Ectodermal cell (in vitro differentiated cells): Measurements from ENCODE around the gene MYL3.

ENCODE experiments used
- H3K27ac ChIP-seq: 2 replicates; pipeline ENCODE4 v1.7.0; 2013; ENCODE audit warnings: mild to moderate bottlenecking, low read depth, low read length; ENCODE audit not compliant: insufficient read depth, poor library complexity, severe bottlenecking
- H3K27me3 ChIP-seq: 2 replicates; pipeline ENCODE4 v1.7.0; 2013; ENCODE audit warnings: mild to moderate bottlenecking, low read length; ENCODE audit not compliant: insufficient read depth, control insufficient read depth, poor library complexity, severe bottlenecking
- H3K36me3 ChIP-seq: one replicate; pipeline ENCODE4 v1.7.0; 2013; ENCODE audit warnings: low read length; ENCODE audit not compliant: control insufficient read depth, insufficient read depth
- H3K4me1 ChIP-seq: one replicate; pipeline ENCODE4 v1.7.0; 2013; ENCODE audit warnings: low read length; ENCODE audit not compliant: control insufficient read depth, insufficient read depth
- H3K4me3 ChIP-seq: 2 replicates; pipeline ENCODE4 v1.7.0; 2013; ENCODE audit warnings: low read depth, low read length, control low read depth; ENCODE audit not compliant: insufficient read depth
- H3K9me3 ChIP-seq: 2 replicates; pipeline ENCODE4 v1.7.0; 2013; ENCODE audit warnings: mild to moderate bottlenecking, low read length, moderate library complexity; ENCODE audit not compliant: control insufficient read depth
- WGBS, 2 experiments: methylation state at CpG; one replicate each; pipeline ENCODE4 v1.1.7; 2013; ENCODE audit warnings: missing lambda C conversion rate in 2 of 2; 5-methylcytosine and 5-hydroxymethylcytosine counted together

The MYL3 gene

GRCh38 chr3:46857485-46858341 lies 5.5 kb downstream of the MYL3 start:
- 77 to 83% methylated on average over 10 of the region's 10 CpGs for WGBS, 2 experiments
- H3K4me1 ChIP-seq: peaks cover 5% of the 10 kb centered on the region
- no peaks in the 10 kb centered on the region for H3K36me3 ChIP-seq
- H3K27ac ChIP-seq: no peak overlapping the region
- H3K27me3 ChIP-seq: no peaks in the 10 kb centered on the region
- no peaks in the 10 kb centered on the region for H3K9me3 ChIP-seq
- no peak overlapping the region for H3K4me3 ChIP-seq

GRCh38 chr3:46856576-46857471 lies 6.4 kb downstream of the MYL3 start:
- no peak overlapping the region for H3K4me3 ChIP-seq
- no peak overlapping the region for H3K27ac ChIP-seq
- H3K4me1 ChIP-seq: peaks cover 5% of the 10 kb centered on the region
- H3K36me3 ChIP-seq: no peaks in the 10 kb centered on the region
- H3K27me3 ChIP-seq: no peaks in the 10 kb centered on the region
- no peaks in the 10 kb centered on the region for H3K9me3 ChIP-seq
- 89% methylated on average over 17 of the region's 17 CpGs for WGBS, 2 experiments

GRCh38 chr3:46854555-46854991 lies 8.7 kb downstream of the MYL3 start:
- H3K4me3 ChIP-seq: no peak overlapping the region
- H3K4me1 ChIP-seq: peaks cover 5% of the 10 kb centered on the region
- no peak overlapping the region for H3K27ac ChIP-seq
- H3K36me3 ChIP-seq: no peaks in the 10 kb centered on the region
- no peaks in the 10 kb centered on the region for H3K9me3 ChIP-seq
- H3K27me3 ChIP-seq: no peaks in the 10 kb centered on the region
- 85 to 87% methylated on average over 5 of the region's 5 CpGs for WGBS, 2 experiments

GRCh38 chr3:46853441-46854415 lies 9.5 kb downstream of the MYL3 start:
- Histone ChIP-seq H3K27me3 (no peaks in the 10 kb centered on the region), H3K36me3 (no peaks in the 10 kb centered on the region), H3K4me1 (peaks cover 10% of the 10 kb centered on the region), H3K4me3 (no peak overlapping the region), H3K9me3 (no peaks in the 10 kb centered on the region), H3K27ac (no peak overlapping the region)
- 91% methylated on average over 15 of the region's 15 CpGs for WGBS, 2 experiments

- no peaks in the 10 kb centered on the region for H3K36me3 ChIP-seq
- 88 to 92% methylated on average over 2 of the region's 2 CpGs for WGBS, 2 experiments
- H3K9me3 ChIP-seq: no peaks in the 10 kb centered on the region
- H3K4me3 ChIP-seq: no peak overlapping the region
- H3K4me1 ChIP-seq: peaks cover 9% of the 10 kb centered on the region
- no peaks in the 10 kb centered on the region for H3K27me3 ChIP-seq
- H3K27ac ChIP-seq: no peak overlapping the region
Measured at GRCh38 chr3:46852839-46853355, 10.3 kb downstream of the MYL3 start.

GRCh38 chr3:46852334-46852720 lies 10.9 kb downstream of the MYL3 start:
- H3K27me3 ChIP-seq: no peaks in the 10 kb centered on the region
- no peak overlapping the region for H3K27ac ChIP-seq
- no peaks in the 10 kb centered on the region for H3K36me3 ChIP-seq
- peaks cover 9% of the 10 kb centered on the region for H3K4me1 ChIP-seq
- 94 to 96% methylated on average over 9 of the region's 9 CpGs for WGBS, 2 experiments
- H3K9me3 ChIP-seq: no peaks in the 10 kb centered on the region
- no peak overlapping the region for H3K4me3 ChIP-seq

GRCh38 chr3:46851364-46852333 lies 11.6 kb downstream of the MYL3 start:
- Histone ChIP-seq H3K27me3 (no peaks in the 10 kb centered on the region), H3K9me3 (no peaks in the 10 kb centered on the region), H3K36me3 (no peaks in the 10 kb centered on the region), H3K4me3 (no peak overlapping the region), H3K27ac (no peak overlapping the region), H3K4me1 (peaks cover 9% of the 10 kb centered on the region)
- 93 to 95% methylated on average over 12 to 13 of the region's 13 CpGs for WGBS, 2 experiments

GRCh38 chr3:46850468-46850779 lies 12.8 kb downstream of the MYL3 start:
- Histone ChIP-seq H3K9me3 (no peaks in the 10 kb centered on the region), H3K4me3 (no peak overlapping the region), H3K36me3 (no peaks in the 10 kb centered on the region), H3K27me3 (no peaks in the 10 kb centered on the region), H3K4me1 (peaks cover 10% of the 10 kb centered on the region), H3K27ac (no peak overlapping the region)
- 80 to 88% methylated on average over 1 of the region's 1 CpG for WGBS, 2 experiments
